Astrocyte of the spinal cord (primary cell): ENCODE results near the gene FZD1.
A peak's percentile ranks its signal among the peaks of the same experiment; 100 is the strongest.

Experiments used
- DNase-seq: peaks from one replicate; pipeline ENCODE4 v3.0.0; 2011; ENCODE audit warnings: low read depth, low spot score
- H3K4me3 ChIP-seq: 2 replicates; pipeline ENCODE4 v1.5.1; 2011; ENCODE audit warnings: low read depth, mild to moderate bottlenecking, low read length, moderate library complexity
- CTCF ChIP-seq: IDR thresholded peaks from 2 replicates; pipeline ENCODE4 v1.5.1; 2012; ENCODE audit warnings: low read depth, mild to moderate bottlenecking, low read length, inconsistent platforms
- in situ Hi-C: cut with HindIII; loops from 2 replicates; pipeline ENCODE4 v1.10.0; 2017; ENCODE audit warnings: low sequenced_read_pairs

The FZD1 gene

DNA sequence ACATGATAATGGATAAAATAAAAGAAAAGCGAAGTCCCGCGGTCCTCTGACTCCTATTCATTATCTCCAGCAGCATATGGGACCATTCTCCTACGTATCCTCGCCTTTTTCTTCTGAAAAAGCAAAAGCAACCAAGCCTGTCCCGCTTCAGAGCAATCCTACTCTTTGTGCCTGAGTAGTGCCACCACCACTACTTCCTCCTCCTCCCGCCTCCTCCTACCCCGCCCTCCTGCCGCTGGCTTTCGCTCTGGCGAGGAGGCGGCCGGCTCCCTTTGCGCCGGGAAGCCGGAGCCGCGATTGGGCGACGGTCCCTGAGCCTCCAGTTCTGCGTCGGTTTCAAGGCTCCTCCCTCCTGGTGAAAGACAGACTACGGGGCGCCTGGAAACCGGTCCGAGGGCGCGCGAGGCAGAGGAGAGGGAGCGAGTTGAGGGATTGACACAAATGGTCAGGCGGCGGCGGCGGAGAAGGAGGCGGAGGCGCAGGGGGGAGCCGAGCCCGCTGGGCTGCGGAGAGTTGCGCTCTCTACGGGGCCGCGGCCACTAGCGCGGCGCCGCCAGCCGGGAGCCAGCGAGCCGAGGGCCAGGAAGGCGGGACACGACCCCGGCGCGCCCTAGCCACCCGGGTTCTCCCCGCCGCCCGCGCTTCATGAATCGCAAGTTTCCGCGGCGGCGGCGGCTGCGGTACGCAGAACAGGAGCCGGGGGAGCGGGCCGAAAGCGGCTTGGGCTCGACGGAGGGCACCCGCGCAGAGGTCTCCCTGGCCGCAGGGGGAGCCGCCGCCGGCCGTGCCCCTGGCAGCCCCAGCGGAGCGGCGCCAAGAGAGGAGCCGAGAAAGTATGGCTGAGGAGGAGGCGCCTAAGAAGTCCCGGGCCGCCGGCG is at the start of gene FZD1:
FZD1 (plus strand) TSS at position 388 of the 878 bp plus-strand sequence; CDS start at position 836, 448 bp downstream.
- no peak for TF ChIP-seq CTCF
- DNase-seq = peak; percentile 100
- peak within 1 kb of the TSS; percentile 69 for H3K4me3 ChIP-seq
- in situ Hi-C loops = no loop called here

GRCh38 chr7:91226411-91226810 is 37.8 kb upstream of the FZD1 start:
- DNase-seq = no peak
- in situ Hi-C loops = no loop called here

DNA sequence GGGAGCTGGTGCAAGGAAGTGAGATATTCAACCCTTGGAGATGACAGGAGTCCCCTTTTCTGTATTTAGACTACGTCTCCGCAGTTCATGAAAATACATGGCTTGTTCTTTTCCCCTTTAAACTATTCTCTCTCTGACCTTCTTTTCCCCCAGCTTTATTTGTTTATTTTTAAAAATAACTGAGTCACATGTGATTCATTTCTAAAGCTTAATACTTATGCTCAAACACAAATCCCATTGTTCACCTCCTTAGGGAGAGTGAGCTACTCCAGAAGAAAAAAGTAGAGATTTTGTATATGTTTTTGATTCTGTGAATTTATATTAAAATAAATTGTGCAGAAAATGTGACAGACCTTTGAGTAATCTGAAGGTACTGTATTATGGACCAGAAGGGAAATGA is 35.9 kb upstream of the FZD1 start:
- TF ChIP-seq CTCF = no peak
- peak; percentile 44 for DNase-seq
- in situ Hi-C loops = no loop called here
- no peak overlapping the region for H3K4me3 ChIP-seq

More at GRCh38 chr7:91226411-91226810, 37.8 kb upstream of the FZD1 start:
- no peak overlapping the region for H3K4me3 ChIP-seq
- TF ChIP-seq CTCF = no peak

GRCh38 chr7:91228927-91229558 is 35.2 kb upstream of the FZD1 start:
- no peak for TF ChIP-seq CTCF
- in situ Hi-C loops = no loop called here
- peak; percentile 21 for DNase-seq
- no peak overlapping the region for H3K4me3 ChIP-seq

GRCh38 chr7:91230100-91230499 is 34.1 kb upstream of the FZD1 start:
- in situ Hi-C loops = no loop called here
- no peak for TF ChIP-seq CTCF
- no peak for DNase-seq
- H3K4me3 ChIP-seq = no peak overlapping the region

- no peak for TF ChIP-seq CTCF
- H3K4me3 ChIP-seq = no peak overlapping the region
- in situ Hi-C loops = no loop called here
- DNase-seq = no peak
These were observed 33.7 kb upstream of the FZD1 start for GRCh38 chr7:91230503-91230902.
